Astrocyte of the spinal cord (primary cell): ENCODE data around the gene ZBTB40.

Experiments
- DNase-seq: peaks from one replicate; pipeline ENCODE4 v3.0.0; 2011; ENCODE audit warnings: low read depth, low spot score
- H3K4me3 ChIP-seq: 2 replicates; pipeline ENCODE4 v1.5.1; 2011; ENCODE audit warnings: low read depth, mild to moderate bottlenecking, low read length, moderate library complexity
- in situ Hi-C: cut with HindIII; loops from 2 replicates; pipeline ENCODE4 v1.10.0; 2017; ENCODE audit warnings: low sequenced_read_pairs
- TF ChIP-seq, protein P1 (sequence below): IDR thresholded peaks from 2 replicates; pipeline ENCODE4 v1.5.1; 2012; ENCODE audit warnings: low read depth, mild to moderate bottlenecking, low read length, inconsistent platforms

The ZBTB40 gene

DNA sequence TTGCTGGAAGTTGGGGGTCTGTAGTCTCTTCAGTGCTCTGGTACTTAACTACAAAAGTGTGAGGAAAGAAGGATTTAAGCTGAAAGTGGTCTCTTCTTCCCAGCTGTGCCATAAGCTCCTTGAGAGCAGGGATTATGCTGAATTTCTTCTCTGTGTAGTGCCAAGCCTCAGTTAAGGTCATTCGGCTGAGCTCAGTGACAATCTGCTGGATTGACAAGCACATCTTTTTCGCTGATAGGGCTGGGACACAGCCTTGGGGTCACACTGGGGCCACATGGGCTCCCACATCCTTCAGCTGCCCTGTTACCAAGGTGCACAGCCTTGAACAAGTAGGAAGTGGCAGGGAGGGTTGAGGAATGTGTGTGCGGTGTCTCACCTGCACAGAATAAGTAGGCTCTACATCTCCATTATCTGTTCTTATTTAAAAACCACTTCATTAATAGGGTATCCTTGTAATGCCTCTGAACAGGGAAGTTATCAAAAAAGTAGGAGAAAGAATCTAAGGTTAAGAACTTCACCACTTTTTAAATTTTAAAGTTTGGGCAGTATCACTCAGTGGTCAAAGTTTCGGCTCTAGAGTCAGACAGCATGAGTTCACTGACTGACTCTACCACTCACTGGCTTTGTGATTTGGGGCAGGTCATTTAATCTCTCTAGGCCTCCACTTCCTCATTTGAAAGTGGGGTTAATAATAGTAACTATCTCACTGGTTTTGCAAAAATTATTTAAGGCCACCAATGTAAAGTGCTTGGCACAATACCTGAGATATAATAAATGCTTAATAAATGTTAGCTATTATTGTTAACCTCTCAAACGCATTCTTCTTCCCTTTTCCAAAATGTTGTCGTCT lies 10.3 kb downstream of the ZBTB40 start:
- no peak overlapping the region for H3K4me3 ChIP-seq
- TF ChIP-seq, protein P1, sequence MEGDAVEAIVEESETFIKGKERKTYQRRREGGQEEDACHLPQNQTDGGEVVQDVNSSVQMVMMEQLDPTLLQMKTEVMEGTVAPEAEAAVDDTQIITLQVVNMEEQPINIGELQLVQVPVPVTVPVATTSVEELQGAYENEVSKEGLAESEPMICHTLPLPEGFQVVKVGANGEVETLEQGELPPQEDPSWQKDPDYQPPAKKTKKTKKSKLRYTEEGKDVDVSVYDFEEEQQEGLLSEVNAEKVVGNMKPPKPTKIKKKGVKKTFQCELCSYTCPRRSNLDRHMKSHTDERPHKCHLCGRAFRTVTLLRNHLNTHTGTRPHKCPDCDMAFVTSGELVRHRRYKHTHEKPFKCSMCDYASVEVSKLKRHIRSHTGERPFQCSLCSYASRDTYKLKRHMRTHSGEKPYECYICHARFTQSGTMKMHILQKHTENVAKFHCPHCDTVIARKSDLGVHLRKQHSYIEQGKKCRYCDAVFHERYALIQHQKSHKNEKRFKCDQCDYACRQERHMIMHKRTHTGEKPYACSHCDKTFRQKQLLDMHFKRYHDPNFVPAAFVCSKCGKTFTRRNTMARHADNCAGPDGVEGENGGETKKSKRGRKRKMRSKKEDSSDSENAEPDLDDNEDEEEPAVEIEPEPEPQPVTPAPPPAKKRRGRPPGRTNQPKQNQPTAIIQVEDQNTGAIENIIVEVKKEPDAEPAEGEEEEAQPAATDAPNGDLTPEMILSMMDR, result no peak
- DNase-seq, result no peak
- in situ Hi-C loops, result no loop called here

DNA sequence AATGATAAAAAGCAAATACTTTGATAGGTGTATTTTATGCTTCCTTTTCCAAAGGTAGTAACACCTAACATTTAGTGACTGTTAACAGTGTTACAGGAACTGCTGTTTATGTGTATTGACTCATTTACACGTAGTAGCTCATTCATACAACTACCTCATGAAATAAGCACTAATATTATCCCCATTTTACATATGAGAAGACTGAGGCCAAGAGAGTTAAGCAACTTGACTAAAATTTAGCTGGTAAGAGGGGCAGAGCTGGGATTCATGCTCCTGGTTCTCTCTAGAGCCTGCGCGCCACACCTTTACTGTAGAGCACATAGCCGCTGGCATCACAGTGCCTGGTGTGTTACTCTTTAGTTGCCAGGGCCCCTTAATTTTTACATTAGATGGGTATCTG lies 11.3 kb downstream of the ZBTB40 start:
- H3K4me3 ChIP-seq, result no peak overlapping the region
- DNase-seq, result no peak
- in situ Hi-C loops, result no loop called here
- TF ChIP-seq, protein P1, result no peak

DNA sequence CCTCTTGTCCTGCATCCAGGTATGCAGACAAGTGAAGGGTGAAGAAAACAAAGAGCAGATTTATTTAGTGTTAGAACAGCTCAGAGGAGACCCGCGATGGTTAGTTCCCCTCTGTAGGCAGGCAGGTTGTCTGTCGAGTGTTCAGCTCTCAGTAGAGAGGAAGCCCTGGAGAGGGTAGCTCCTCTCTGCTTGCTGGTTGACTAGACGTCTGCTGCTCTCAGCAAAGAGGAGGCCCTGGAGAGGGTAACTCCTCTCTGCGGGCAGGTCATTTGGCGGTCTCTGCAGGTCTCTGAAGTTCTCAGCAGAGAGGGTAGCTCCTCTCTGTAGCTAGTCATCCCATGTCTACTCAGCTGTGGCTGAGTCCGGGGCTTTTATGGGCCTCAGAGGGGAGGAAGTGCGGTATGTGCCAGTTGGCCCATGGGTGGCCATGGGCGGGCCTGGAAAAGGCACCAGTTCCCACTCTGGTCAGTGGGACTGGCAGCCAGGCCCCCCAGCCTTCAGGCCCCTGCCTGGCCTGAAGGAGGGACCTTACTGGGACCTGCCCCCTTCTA lies 13.4 kb downstream of the ZBTB40 start:
- no peak overlapping the region for H3K4me3 ChIP-seq
- in situ Hi-C loops, result no loop called here
- TF ChIP-seq, protein P1, result no peak
- DNase-seq, result no peak

DNA sequence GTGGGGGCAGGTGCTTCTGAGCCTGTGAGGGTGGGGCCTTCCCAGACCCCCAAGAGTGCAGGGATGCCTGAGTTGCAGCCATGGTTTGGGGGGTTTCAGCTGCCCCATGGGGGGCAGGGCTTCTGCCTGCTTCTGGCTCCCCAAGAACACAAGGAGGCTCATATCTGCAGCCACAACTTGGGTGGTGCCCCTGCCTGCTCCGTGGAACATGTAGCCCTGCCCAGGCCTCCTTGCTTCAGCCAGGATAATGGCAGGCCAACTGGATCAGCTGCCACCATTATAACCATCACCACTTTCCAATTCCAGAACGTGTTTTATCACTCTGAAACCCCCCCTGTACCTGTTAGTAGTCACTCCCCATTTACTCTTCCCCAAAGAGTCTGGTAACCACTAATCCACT lies 14.0 kb downstream of the ZBTB40 start:
- H3K4me3 ChIP-seq, result no peak overlapping the region
- TF ChIP-seq, protein P1, result no peak
- in situ Hi-C loops, result no loop called here
- DNase-seq, result no peak

DNA sequence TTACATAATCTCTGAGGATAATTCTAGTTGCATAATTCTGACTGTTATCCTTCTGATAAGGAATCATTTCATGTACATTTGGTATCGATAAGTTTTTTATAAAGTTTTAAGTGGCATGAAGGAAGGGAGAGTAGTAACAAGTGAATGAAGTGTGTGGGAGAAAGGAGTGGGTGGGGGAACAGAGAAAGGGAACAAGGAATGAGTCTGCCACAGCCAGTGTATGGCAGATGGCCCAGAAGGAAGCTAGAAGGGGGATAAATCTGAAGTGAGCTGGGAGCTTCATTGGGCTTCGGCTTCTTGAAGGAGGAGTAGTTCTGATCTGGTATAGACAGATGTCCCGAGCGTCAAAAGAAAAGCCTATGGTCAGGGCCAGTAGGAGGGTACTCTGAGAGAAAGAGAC lies 18.6 kb downstream of the ZBTB40 start:
- in situ Hi-C loops, result no loop called here

DNA sequence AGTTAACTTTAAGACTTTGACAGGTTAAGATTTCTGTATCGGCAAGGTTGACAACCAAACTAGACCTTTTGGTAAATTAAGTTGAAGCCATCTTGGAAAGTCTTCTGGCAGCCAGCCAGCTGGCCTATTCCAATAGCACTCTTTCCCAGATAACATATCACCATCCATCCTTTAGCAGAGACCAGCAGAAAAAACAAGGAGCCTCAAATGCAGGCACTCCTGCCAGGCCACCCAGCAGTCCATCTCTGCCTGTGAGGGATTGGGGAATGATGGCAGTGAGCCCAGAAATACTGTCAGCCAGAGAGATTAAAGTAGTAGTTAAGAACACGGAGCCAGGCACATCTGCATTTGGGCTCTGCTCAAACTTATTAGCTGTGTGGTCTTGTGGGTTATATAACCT lies 19.4 kb downstream of the ZBTB40 start:
- TF ChIP-seq, protein P1, result no peak
- H3K4me3 ChIP-seq, result no peak overlapping the region
- in situ Hi-C loops, result no loop called here
- peak; percentile 48 for DNase-seq

More for the DNA sequence above, 18.6 kb downstream of the ZBTB40 start:
- DNase-seq, result no peak
- TF ChIP-seq, protein P1, result no peak
- H3K4me3 ChIP-seq, result no peak overlapping the region
